ENCODE measurements around the gene BCL7A.

Gene BCL7A

GRCh38 chr12:122043476-122043875 lies 21.8 kb downstream of the BCL7A start:
- TF ChIP-seq CTCF (IDR thresholded peaks at IDR 0.05; ENCODE audit: borderline replicate concordance, control extremely low read depth, extremely low read depth, insufficient read depth, missing control alignments), result no peak
- in situ Hi-C loops (cut with MboI; ENCODE audit: low sequenced_read_pairs, unreplicated experiment), result no loop called here
- no peak for DNase-seq (ENCODE audit: low spot score)

DNA sequence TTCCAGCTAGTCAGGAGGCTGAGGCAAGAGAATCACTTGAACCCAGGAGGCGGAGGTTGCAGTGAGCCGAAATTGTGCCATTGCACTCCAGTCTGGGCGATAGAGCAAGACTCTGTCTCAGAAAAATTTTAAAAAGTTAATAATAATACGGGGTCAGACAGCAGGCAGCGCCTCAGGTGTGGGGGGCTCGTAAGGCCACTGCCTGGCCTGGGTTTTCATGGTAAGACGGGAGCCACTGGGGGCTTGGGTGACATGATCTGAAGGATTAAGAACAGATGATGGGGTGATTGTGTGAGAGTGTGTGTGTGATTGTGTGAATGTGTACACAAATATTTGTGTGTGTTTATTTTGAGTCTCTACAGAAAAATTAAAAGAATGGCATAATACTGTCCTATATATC lies 23.6 kb downstream of the BCL7A start:
- TF ChIP-seq CTCF (IDR thresholded peaks at IDR 0.05; ENCODE audit: borderline replicate concordance, control extremely low read depth, extremely low read depth, insufficient read depth, missing control alignments), result no peak
- in situ Hi-C loops (cut with MboI; ENCODE audit: low sequenced_read_pairs, unreplicated experiment), result no loop called here
- no peak for DNase-seq (ENCODE audit: low spot score)

DNA sequence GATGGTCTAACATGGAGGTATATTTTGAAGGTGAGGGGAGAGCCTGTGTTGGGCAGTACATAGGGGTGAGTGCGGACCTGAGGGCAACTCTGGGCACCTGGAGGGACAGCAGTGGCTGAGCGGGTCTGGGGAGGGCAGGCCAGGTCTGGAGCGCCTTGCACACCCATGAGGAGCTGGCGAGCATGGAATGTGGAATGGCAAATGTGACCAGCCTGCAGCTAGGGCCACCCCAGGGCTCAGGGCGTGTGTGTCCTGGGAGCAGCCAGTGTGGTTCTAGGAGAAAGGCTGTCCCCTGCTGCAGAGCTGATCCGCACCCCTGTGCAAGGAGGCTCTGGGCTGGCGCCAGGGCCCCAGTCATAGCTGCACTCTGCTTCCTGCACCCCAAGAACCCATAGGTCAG lies 24.5 kb downstream of the BCL7A start:
- no peak for TF ChIP-seq CTCF (IDR thresholded peaks at IDR 0.05; ENCODE audit: borderline replicate concordance, control extremely low read depth, extremely low read depth, insufficient read depth, missing control alignments)
- in situ Hi-C loops (cut with MboI; ENCODE audit: low sequenced_read_pairs, unreplicated experiment), result no loop called here

DNA sequence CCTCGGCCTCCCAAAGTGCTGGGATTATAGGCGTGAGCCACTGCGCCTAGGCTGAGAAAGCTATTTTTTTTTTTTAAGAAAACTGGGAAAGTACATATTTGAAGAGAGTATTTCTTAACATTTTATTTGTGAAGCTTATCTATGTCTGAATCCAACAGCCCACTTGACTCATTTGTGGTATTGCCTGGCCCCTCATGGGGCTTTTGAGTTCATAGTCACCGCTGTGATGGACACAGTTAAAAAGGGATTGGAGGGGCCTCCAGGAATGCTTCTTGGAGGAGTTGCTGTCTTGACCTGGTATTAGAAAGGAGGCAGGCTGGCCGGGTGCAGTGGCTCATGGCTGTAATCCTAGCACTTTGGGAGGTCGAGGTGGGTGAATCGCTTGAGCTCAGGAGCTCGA lies 26.5 kb downstream of the BCL7A start:
- no peak for TF ChIP-seq CTCF (IDR thresholded peaks at IDR 0.05; ENCODE audit: borderline replicate concordance, control extremely low read depth, extremely low read depth, insufficient read depth, missing control alignments)
- in situ Hi-C loops (cut with MboI; ENCODE audit: low sequenced_read_pairs, unreplicated experiment), result no loop called here
- DNase-seq (ENCODE audit: low spot score), result no peak

More for the DNA sequence above, 24.5 kb downstream of the BCL7A start:
- no peak for DNase-seq (ENCODE audit: low spot score)

GRCh38 chr12:122049827-122050226 lies 28.1 kb downstream of the BCL7A start:
- no peak for DNase-seq (ENCODE audit: low spot score)
- TF ChIP-seq CTCF (IDR thresholded peaks at IDR 0.05; ENCODE audit: borderline replicate concordance, control extremely low read depth, extremely low read depth, insufficient read depth, missing control alignments), result no peak
- in situ Hi-C loops (cut with MboI; ENCODE audit: low sequenced_read_pairs, unreplicated experiment), result no loop called here

DNA sequence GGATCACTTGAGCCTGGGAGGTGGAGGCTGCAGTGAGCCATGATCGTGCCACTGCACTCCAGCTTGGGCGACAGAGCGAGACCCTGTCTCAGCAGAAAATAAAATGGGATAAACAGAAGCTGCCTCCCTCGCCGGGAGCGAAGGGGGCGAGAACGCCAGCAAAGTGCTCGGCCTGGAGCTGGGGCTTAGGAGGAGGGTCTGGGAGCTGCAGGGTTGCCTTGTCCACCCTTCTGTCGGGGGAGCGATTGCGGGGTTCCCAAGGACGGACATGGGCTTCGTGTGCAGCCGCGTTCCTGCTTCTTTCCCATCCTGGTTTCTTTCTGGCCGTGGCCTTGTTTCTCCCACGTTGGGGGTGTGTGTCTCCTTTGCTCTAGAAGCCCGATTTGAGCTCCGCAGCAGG lies 29.0 kb downstream of the BCL7A start:
- in situ Hi-C loops (cut with MboI; ENCODE audit: low sequenced_read_pairs, unreplicated experiment), result no loop called here
- TF ChIP-seq CTCF (IDR thresholded peaks at IDR 0.05; ENCODE audit: borderline replicate concordance, control extremely low read depth, extremely low read depth, insufficient read depth, missing control alignments), result no peak
- DNase-seq (ENCODE audit: low spot score), result no peak

Measured in GM13976 (cell line).